Iris pigment epithelial cell (primary cell): ENCODE data around the gene RNF223.

Experiments
- DNase-seq: peaks from one replicate; pipeline ENCODE4 v3.0.0-alpha.2; 2011; ENCODE audit warnings: low read depth

Gene RNF223

GRCh38 chr1:1073743-1074587 lies at the start of gene RNF223:
RNF223 (minus strand) TSS chr1:1074306; CDS start chr1:1072566, 1,740 bp downstream.
- no peak for DNase-seq

- DNase-seq = no peak
Observed at GRCh38 chr1:1122981-1123480, 48.9 kb upstream of the RNF223 start.

- peak; percentile 57 for DNase-seq
Observed at GRCh38 chr1:1122078-1122811, 48.1 kb upstream of the RNF223 start.

- no peak for DNase-seq
Observed at GRCh38 chr1:1121611-1122077, 47.5 kb upstream of the RNF223 start.

GRCh38 chr1:1120866-1121591 lies 46.9 kb upstream of the RNF223 start:
- DNase-seq = no peak

GRCh38 chr1:1120096-1120495 lies 46.0 kb upstream of the RNF223 start:
- no peak for DNase-seq

GRCh38 chr1:1119272-1119890 lies 45.3 kb upstream of the RNF223 start:
- DNase-seq = no peak

- DNase-seq = no peak
Observed at GRCh38 chr1:1118876-1119220, 44.7 kb upstream of the RNF223 start.

- no peak for DNase-seq
Observed at GRCh38 chr1:1118011-1118875, 44.1 kb upstream of the RNF223 start.

- no peak for DNase-seq
Observed at GRCh38 chr1:1117469-1117831, 43.3 kb upstream of the RNF223 start.

- DNase-seq = peak; percentile 10
Observed at GRCh38 chr1:1116701-1117468, 42.8 kb upstream of the RNF223 start.

- DNase-seq = peak; percentile 97
Observed at GRCh38 chr1:1115786-1116700, 41.9 kb upstream of the RNF223 start, which contains the start of gene C1orf159. C1orf159 (minus strand) TSS chr1:1116089; CDS start chr1:1091543, 24,546 bp downstream.

- DNase-seq = no peak
Observed at GRCh38 chr1:1115136-1115785, 41.2 kb upstream of the RNF223 start.

GRCh38 chr1:1114431-1114830 lies 40.3 kb upstream of the RNF223 start:
- no peak for DNase-seq

GRCh38 chr1:1112237-1112985 lies 38.3 kb upstream of the RNF223 start:
- DNase-seq = no peak

GRCh38 chr1:1111516-1112236 lies 37.6 kb upstream of the RNF223 start:
- no peak for DNase-seq

- no peak for DNase-seq
Observed at GRCh38 chr1:1110561-1110971, 36.5 kb upstream of the RNF223 start.
